K562 (cell line): ENCODE measurements around the gene EFCAB13. TPM values are rescaled to one million over a fixed set of nuclear protein-coding genes. Genes with fewer than 3 reads are reported as not detected.

Experiments
- ATAC-seq: fragments of 200-7000 bp; cut with Tn5 transposase; 3 replicates; pipeline ENCODE4 v1.9.1; 2020; ENCODE audit warnings: moderate library complexity
- BruUV-seq: library from RNA; stranded (reverse); fragments of 400-500 nt; replicated peaks from 2 replicates; lab custom pipeline; 2021; lab: Mats Ljungman, UMichigan
- CTCF ChIA-PET: fragments of 300-600 bp; formaldehyde crosslinking; extraction: SDS; loops from one replicate; lab custom pipeline; 2021; ENCODE audit warnings: low intra/inter-chr PET ratio; lab: Yijun Ruan, JAX
- POLR2A ChIA-PET: fragments of 300-600, 350-650 bp; sonication (Branson Sonifier 250); formaldehyde crosslinking; extraction: SDS; loops from one replicate; lab custom pipeline; 2021; ENCODE audit warnings: antibody characterized with exemption, inconsistent platforms; lab: Yijun Ruan, JAX
- DNase-seq, 4 experiments: peaks; one replicate each; pipeline versions ENCODE4 v3.0.0 to v3.0.0-alpha.2; 2011 to 2018; ENCODE audit warnings: low spot score in 3 of 4, mixed read lengths in 3 of 4; ENCODE audit errors: extremely low read depth in 1 of 4
- FAIRE-seq: peaks from 2 replicates; lab custom pipeline; 2011; peaks lifted over from hg19 to GRCh38; lab: Jason Lieb, UNC
- H2AFZ ChIP-seq: 2 replicates; pipeline ENCODE4 v1.6.0; 2011; ENCODE audit warnings: low read depth, low read length, control low read depth, inconsistent platforms
- H3K27ac ChIP-seq: fragments of 200-600 bp; 3 replicates; pipeline ENCODE4 v1.8.0; 2011; ENCODE audit warnings: low read depth, mild to moderate bottlenecking, control low read depth, inconsistent platforms, low read length, moderate library complexity, mixed read lengths; ENCODE audit errors: extremely low read depth
- H3K27me3 ChIP-seq, 2 experiments: fragments of 300-600 bp in 1 of 2; 2 replicates in 1 of 2; 3 replicates in 1 of 2; pipeline versions ENCODE4 v1.6.0 to v1.8.0; 2011; ENCODE audit warnings: inconsistent platforms in 2 of 2, low read length in 2 of 2, mild to moderate bottlenecking in 1 of 2, mixed read lengths in 1 of 2, moderate library complexity in 1 of 2; ENCODE audit not compliant: control insufficient read depth in 2 of 2, insufficient read depth in 2 of 2
- H3K36me3 ChIP-seq: fragments of 300-600 bp; 3 replicates; pipeline ENCODE4 v1.8.0; 2011; ENCODE audit warnings: mild to moderate bottlenecking, low read length, inconsistent platforms; ENCODE audit not compliant: control insufficient read depth, insufficient read depth
- H3K4me1 ChIP-seq, 2 experiments: fragments of 200-600 bp in 1 of 2; replicated peaks in 1 of 2; 2 replicates in 1 of 2; 3 replicates in 1 of 2; pipeline versions ENCODE4 v1.5.1 to v1.8.0; 2011; ENCODE audit warnings: inconsistent platforms in 2 of 2, low read length in 2 of 2, mild to moderate bottlenecking in 1 of 2, mixed read lengths in 1 of 2, moderate library complexity in 1 of 2; ENCODE audit not compliant: control insufficient read depth in 2 of 2, insufficient read depth in 2 of 2
- H3K4me2 ChIP-seq: 2 replicates; pipeline ENCODE4 v1.6.1; 2011; ENCODE audit warnings: low read length, control low read depth, inconsistent platforms, mixed read lengths; ENCODE audit not compliant: insufficient read depth
- H3K4me3 ChIP-seq: fragments of 200-600 bp; sonication (generic), shearing (Covaris generic); 2 replicates; pipeline ENCODE4 v1.5.1; 2016; ENCODE audit warnings: control low read depth, inconsistent platforms
- H3K79me2 ChIP-seq: fragments of 200-600 bp; 3 replicates; pipeline ENCODE4 v1.8.0; 2011; ENCODE audit warnings: low read length, inconsistent platforms; ENCODE audit not compliant: control insufficient read depth, insufficient read depth
- H3K9ac ChIP-seq, 2 experiments: 2 replicates each; pipeline versions ENCODE4 v1.6.0 to v1.6.1; 2011; ENCODE audit warnings: low read depth in 2 of 2, low read length in 2 of 2, control low read depth in 1 of 2, inconsistent platforms in 1 of 2, mild to moderate bottlenecking in 1 of 2, mixed read lengths in 1 of 2; ENCODE audit not compliant: insufficient read depth in 1 of 2
- H3K9me1 ChIP-seq: one replicate; pipeline ENCODE4 v1.6.0; 2011; ENCODE audit warnings: inconsistent platforms, mild to moderate bottlenecking, low read length, moderate library complexity; ENCODE audit not compliant: control insufficient read depth, insufficient read depth
- H3K9me3 ChIP-seq: replicated peaks from 2 replicates; pipeline ENCODE4 v1.5.1; 2011; ENCODE audit warnings: low read depth, low read length, inconsistent platforms; ENCODE audit not compliant: control insufficient read depth, insufficient read depth
- H4K20me1 ChIP-seq: replicated peaks from 2 replicates; pipeline ENCODE4 v1.6.1; 2011; ENCODE audit warnings: low read length, inconsistent platforms, mixed read lengths; ENCODE audit not compliant: control insufficient read depth, insufficient read depth
- MED1 ChIP-seq: sonication (generic); formaldehyde crosslinking; IDR thresholded peaks from 2 replicates; pipeline ENCODE4 v1.8.1; 2023; ENCODE audit warnings: missing genetic modification reagents, borderline replicate concordance
- POLR2H ChIP-seq: IDR thresholded peaks from 2 replicates; pipeline ENCODE4 v1.6.1; 2016; ENCODE audit warnings: missing genetic modification characterization, low read depth, mild to moderate bottlenecking, control low read depth, missing compliant biosample characterization, moderate library complexity
- RB1 ChIP-seq: fragments of 450-650 bp; IDR thresholded peaks from 2 replicates; pipeline ENCODE4 v1.6.1; 2017; ENCODE audit warnings: low read depth, mild to moderate bottlenecking
- SIRT6 ChIP-seq: IDR thresholded peaks from one replicate; pipeline ENCODE4 v1.6.1; 2012; ENCODE audit warnings: low read depth, mild to moderate bottlenecking, control low read depth, inconsistent platforms, low read length, moderate library complexity
- ZC3H8 ChIP-seq: fragments of 450-650 bp; IDR thresholded peaks from 2 replicates; pipeline ENCODE4 v1.6.1; 2017
- ZNF347 ChIP-seq: fragments of 450-650 bp; formaldehyde crosslinking; IDR thresholded peaks from 2 replicates; pipeline ENCODE4 v1.4.0; 2020; ENCODE audit warnings: low read depth, mild to moderate bottlenecking, moderate library complexity
- WGBS: fragments of 100-300 bp; shearing (Covaris generic); methylation state at CpG from one replicate; pipeline ENCODE4 v1.1.6; 2016; ENCODE audit warnings: low coverage, mixed read lengths; ENCODE audit not compliant: insufficient coverage; ENCODE audit errors: missing lambda C conversion rate; 5-methylcytosine and 5-hydroxymethylcytosine counted together
- in situ Hi-C: fragments of 300-500 bp; cut with MboI; formaldehyde crosslinking; loops from 4 replicates; pipeline ENCODE4 v1.15.0; 2018; ENCODE audit warnings: inconsistent platforms, mixed read lengths
- intact Hi-C: fragments of 100-400 bp; cut with micrococcal nuclease; formaldehyde crosslinking; loops from 2 replicates; pipeline ENCODE4 v1.14.2; 2022
- polyA plus RNA-seq, 8 experiments: library from polyadenylated mRNA; depleted of rRNA in 4 of 8; stranded (reverse) in 5 of 8; unstranded in 3 of 8; fragments of >200 nt; fragmentation: Nextera tagmentation in 2 of 8; fragmentation: Illumina TruSeq in 1 of 8; extraction: Ambion mirVana in 2 of 8; extraction: Trizol in 1 of 8; gene quantifications; 2 replicates each; pipeline versions ENCODE4 v1.2.1 to v1.2.3, GENCODE V29; 2011 to 2014; ENCODE audit warnings: inconsistent platforms in 1 of 8, missing spikeins in 1 of 8
- total RNA-seq, 7 experiments: library from RNA; depleted of rRNA in 6 of 7; stranded (reverse); fragments of >200 nt in 6 of 7; fragmentation: Illumina TruSeq in 2 of 7; extraction: Trizol in 2 of 7; gene quantifications; 2 replicates each; pipeline versions ENCODE4 v1.2.1 to v1.2.3, GENCODE V29; 2011 to 2021; ENCODE audit warnings: low replicate concordance in 1 of 7
- TF ChIP-seq, protein P1 (sequence below): fragments of 250-450 bp; sonication (Bioruptor Pico); IDR thresholded peaks from 2 replicates; pipeline ENCODE4 v1.8.0; 2022; ENCODE audit warnings: inconsistent platforms, mild to moderate bottlenecking, moderate library complexity, borderline replicate concordance
- TF ChIP-seq, protein P2 (sequence below): fragments of 450-650 bp; IDR thresholded peaks from 2 replicates; pipeline ENCODE4 v1.6.1; 2016; ENCODE audit warnings: low read depth
- TF ChIP-seq, protein P3 (sequence below): fragments of 250-450 bp; sonication (Bioruptor Pico); IDR thresholded peaks from 2 replicates; pipeline ENCODE4 v1.9.0; 2021; ENCODE audit warnings: mild to moderate bottlenecking, inconsistent platforms

Gene EFCAB13
- total and polyA plus RNA-seq, 9 of the 15 experiments (the other 6 are each of a cell fraction or from before 2014, with no cell fraction given): 0.32 to 1.3 (median 0.95) TPM

DNA sequence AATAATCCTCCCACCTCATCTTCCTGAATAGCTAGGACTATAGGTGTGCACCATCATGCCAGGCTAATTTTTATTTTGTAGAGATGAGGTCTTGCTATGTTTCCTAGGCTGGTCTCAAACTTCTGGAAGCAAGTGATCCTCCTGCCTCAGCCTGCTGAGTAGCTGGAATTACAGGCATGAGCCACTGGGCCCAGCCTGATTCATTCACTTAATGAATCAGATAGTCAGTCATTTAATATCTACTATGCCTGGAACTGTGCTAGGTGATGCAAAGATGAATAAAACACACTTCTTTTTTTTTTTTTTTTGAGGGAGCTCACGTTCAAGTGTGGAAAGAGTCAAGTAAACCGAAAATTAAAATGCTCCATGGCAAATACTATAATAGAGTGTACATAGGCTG is 39.4 kb downstream of the EFCAB13 start (continued):
- TF ChIP-seq, protein P1, sequence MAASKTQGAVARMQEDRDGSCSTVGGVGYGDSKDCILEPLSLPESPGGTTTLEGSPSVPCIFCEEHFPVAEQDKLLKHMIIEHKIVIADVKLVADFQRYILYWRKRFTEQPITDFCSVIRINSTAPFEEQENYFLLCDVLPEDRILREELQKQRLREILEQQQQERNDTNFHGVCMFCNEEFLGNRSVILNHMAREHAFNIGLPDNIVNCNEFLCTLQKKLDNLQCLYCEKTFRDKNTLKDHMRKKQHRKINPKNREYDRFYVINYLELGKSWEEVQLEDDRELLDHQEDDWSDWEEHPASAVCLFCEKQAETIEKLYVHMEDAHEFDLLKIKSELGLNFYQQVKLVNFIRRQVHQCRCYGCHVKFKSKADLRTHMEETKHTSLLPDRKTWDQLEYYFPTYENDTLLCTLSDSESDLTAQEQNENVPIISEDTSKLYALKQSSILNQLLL: no peak
- no peak for TF ChIP-seq SIRT6

DNA sequence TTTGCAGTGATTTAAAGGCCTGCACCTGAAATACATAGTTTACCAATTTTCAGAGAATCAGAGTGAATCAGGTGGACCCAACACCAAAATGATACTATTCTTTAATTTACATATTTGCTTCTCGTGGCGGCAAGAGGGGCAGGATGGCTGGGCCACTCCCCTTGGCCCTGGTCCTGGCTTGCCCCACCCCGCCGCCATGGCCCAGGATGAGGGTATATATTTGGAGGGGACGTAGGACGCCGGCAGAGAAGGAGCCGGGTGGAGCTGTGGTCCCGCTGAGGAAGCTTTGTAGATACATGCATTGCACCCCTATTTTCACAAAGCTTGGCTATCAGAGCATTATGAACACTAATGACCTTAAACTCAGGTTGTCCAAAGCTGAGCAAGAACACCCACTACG is 43.5 kb downstream of the EFCAB13 start:
- Histone ChIP-seq H3K4me3 (no peak overlapping the region), H4K20me1 (no peaks in the 10 kb centered on the region), H3K27me3 (no peaks in the 10 kb centered on the region), H3K79me2 (no peaks in the 10 kb centered on the region), H3K9ac (no peak overlapping the region), H3K27ac (no peak overlapping the region), H3K4me1 (no peaks in the 10 kb centered on the region), H3K9me1 (no peaks in the 10 kb centered on the region), H3K9me3 (no peaks in the 10 kb centered on the region), H3K4me2 (no peak overlapping the region), H3K36me3 (no peaks in the 10 kb centered on the region), H2AFZ (no peak overlapping the region)
- POLR2A ChIA-PET: no interaction called here
- FAIRE-seq (no peak), ATAC-seq (no peak), DNase-seq (no peak)
- no TSS peak for BruUV-seq
- intact Hi-C loops (no loop called here), in situ Hi-C loops (no loop called here)
- CTCF ChIA-PET: no interaction called here
- 14% methylated on average over 10 of the region's 10 CpGs for WGBS
- TF ChIP-seq ZNF347 (CRISPR knock-in tag) (no peak), ZC3H8 (no peak), POLR2H (tag) (no peak), RB1 (no peak), MED1 (CRISPR knock-in tag) (no peak)
- TF ChIP-seq, protein P2, sequence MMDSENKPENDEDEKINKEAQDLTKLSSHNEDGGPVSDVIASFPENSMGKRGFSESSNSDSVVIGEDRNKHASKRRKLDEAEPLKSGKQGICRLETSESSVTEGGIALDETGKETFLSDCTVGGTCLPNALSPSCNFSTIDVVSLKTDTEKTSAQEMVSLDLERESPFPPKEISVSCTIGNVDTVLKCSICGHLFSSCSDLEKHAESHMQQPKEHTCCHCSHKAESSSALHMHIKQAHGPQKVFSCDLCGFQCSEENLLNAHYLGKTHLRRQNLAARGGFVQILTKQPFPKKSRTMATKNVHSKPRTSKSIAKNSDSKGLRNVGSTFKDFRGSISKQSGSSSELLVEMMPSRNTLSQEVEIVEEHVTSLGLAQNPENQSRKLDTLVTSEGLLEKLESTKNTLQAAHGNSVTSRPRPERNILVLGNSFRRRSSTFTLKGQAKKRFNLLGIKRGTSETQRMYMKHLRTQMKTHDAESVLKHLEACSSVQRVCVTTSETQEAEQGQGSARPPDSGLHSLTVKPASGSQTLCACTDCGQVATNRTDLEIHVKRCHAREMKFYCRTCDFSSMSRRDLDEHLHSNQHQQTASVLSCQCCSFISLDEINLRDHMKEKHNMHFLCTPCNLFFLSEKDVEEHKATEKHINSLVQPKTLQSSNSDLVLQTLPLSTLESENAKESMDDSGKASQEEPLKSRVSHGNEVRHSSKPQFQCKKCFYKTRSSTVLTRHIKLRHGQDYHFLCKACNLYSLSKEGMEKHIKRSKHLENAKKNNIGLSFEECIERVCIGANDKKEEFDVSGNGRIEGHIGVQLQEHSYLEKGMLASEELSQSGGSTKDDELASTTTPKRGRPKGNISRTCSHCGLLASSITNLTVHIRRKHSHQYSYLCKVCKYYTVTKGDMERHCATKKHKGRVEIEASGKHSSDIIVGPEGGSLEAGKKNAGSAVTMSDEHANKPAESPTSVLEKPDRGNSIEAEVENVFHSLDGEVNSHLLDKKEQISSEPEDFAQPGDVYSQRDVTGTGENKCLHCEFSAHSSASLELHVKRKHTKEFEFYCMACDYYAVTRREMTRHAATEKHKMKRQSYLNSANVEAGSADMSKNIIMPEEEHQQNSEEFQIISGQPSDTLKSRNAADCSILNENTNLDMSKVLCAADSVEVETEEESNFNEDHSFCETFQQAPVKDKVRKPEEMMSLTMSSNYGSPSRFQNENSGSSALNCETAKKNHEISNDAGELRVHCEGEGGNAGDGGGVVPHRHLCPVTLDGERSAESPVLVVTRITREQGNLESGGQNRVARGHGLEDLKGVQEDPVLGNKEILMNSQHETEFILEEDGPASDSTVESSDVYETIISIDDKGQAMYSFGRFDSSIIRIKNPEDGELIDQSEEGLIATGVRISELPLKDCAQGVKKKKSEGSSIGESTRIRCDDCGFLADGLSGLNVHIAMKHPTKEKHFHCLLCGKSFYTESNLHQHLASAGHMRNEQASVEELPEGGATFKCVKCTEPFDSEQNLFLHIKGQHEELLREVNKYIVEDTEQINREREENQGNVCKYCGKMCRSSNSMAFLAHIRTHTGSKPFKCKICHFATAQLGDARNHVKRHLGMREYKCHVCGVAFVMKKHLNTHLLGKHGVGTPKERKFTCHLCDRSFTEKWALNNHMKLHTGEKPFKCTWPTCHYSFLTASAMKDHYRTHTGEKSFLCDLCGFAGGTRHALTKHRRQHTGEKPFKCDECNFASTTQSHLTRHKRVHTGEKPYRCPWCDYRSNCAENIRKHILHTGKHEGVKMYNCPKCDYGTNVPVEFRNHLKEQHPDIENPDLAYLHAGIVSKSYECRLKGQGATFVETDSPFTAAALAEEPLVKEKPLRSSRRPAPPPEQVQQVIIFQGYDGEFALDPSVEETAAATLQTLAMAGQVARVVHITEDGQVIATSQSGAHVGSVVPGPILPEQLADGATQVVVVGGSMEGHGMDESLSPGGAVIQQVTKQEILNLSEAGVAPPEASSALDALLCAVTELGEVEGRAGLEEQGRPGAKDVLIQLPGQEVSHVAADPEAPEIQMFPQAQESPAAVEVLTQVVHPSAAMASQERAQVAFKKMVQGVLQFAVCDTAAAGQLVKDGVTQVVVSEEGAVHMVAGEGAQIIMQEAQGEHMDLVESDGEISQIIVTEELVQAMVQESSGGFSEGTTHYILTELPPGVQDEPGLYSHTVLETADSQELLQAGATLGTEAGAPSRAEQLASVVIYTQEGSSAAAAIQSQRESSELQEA: no peak
- TF ChIP-seq, protein P3, sequence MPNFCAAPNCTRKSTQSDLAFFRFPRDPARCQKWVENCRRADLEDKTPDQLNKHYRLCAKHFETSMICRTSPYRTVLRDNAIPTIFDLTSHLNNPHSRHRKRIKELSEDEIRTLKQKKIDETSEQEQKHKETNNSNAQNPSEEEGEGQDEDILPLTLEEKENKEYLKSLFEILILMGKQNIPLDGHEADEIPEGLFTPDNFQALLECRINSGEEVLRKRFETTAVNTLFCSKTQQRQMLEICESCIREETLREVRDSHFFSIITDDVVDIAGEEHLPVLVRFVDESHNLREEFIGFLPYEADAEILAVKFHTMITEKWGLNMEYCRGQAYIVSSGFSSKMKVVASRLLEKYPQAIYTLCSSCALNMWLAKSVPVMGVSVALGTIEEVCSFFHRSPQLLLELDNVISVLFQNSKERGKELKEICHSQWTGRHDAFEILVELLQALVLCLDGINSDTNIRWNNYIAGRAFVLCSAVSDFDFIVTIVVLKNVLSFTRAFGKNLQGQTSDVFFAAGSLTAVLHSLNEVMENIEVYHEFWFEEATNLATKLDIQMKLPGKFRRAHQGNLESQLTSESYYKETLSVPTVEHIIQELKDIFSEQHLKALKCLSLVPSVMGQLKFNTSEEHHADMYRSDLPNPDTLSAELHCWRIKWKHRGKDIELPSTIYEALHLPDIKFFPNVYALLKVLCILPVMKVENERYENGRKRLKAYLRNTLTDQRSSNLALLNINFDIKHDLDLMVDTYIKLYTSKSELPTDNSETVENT (CRISPR knock-in tag): no peak
